OCI-M2 (cell line): ENCODE measurements around the gene HAUS1.
"Not testable (repeated sequence)": the region's sequence is repeated elsewhere in the genome, so short reads cannot be mapped to it uniquely, and the experiment has no call there.

Experiments
- DNase-seq: peaks from one replicate; lab custom pipeline; 2025; ENCODE audit not compliant: unreplicated experiment; lab: John Stamatoyannopoulos, UW

HAUS1 gene

GRCh38 chr18:46084431-46084830 is 19.8 kb upstream of the HAUS1 start:
- no peak for DNase-seq

GRCh38 chr18:46088501-46088900 is 15.7 kb upstream of the HAUS1 start:
- DNase-seq = not testable (repeated sequence)

- no peak for DNase-seq
Observed at GRCh38 chr18:46095532-46095931, 8.7 kb upstream of the HAUS1 start.

GRCh38 chr18:46096651-46097300 is 7.4 kb upstream of the HAUS1 start:
- no peak for DNase-seq

DNA sequence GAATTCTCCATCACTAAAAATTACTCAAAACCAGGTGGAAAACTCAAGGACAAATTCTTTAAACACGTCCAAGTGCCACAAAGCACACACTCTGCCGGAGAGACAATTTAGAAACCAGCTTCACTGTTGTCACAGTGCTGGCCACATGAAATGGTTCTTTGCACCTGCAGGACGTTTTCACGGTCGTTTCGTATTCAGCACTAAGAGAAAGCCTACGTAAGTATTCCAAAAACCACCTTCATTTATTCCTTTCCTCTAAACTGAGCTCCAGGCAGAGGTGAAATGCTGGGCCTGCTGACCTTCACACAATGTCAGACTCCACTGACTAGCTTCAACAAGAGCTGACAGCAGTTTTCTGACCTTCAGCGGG is 6.8 kb upstream of the HAUS1 start:
- DNase-seq = no peak

- DNase-seq = peak; percentile 53
Observed at GRCh38 chr18:46097801-46098615, 6.2 kb upstream of the HAUS1 start, which contains the start of gene ATP5F1A. TSS of gene ATP5F1A (minus strand) at chr18:46098296. CDS start at chr18:46098231, 65 bp downstream.

DNA sequence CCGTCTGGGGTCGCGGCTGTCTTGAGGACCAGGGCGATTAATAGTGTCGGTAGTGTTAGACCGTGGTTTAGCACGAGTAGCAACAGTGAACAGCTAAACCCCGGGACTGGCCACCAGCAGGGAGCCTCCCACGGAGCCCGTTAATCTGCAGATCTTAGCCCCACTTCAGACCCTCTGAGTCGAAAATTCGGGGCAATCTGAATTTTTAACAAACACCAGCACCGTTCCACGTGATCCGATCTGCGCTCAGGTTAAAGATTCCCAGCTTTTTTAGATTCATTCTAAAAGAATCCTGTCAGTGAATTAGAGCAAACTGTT is 5.6 kb upstream of the HAUS1 start:
- DNase-seq = no peak

DNA sequence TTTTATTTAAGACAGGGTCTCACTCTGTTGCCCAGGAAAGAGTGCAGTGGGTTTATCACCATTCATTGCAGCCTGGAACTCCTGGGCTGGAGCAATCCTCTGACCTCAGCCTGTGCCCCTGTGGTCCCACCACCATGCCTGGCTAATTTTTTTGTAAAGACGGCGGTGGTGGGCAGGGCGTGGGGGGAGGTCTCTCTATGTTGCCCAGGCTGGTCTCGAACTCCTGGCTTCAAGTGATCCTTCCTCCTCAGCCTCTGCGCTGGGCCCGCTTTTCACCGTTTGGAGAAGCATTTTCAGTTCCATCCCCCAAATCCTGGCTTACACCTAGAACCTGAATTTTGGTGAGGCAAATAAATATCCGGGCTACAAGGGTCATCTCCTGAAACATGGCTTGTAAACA is 4.7 kb upstream of the HAUS1 start:
- DNase-seq = no peak

- DNase-seq = no peak
Observed at GRCh38 chr18:46109386-46109785, 5.2 kb downstream of the HAUS1 start.

GRCh38 chr18:46110406-46110805 is 6.2 kb downstream of the HAUS1 start:
- DNase-seq = no peak

DNA sequence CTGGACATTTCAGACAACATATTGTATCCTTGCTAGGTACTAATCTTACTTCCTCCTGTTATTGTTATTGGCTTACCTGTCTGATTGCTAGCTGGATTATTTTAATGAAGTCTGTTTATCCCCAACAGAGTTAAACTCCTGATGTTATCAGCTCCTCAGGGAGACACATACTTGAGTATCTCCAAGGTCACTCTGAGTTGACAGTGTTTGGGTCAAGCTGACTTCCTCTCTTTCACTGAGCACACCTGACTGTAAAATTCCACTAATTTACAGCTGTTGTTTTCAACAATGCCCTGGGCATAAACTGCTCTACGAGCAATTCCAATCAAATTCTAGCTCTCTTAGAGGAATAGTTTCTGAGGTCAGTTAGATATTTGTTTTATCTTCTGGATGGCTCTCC is 9.6 kb downstream of the HAUS1 start:
- no peak for DNase-seq

DNA sequence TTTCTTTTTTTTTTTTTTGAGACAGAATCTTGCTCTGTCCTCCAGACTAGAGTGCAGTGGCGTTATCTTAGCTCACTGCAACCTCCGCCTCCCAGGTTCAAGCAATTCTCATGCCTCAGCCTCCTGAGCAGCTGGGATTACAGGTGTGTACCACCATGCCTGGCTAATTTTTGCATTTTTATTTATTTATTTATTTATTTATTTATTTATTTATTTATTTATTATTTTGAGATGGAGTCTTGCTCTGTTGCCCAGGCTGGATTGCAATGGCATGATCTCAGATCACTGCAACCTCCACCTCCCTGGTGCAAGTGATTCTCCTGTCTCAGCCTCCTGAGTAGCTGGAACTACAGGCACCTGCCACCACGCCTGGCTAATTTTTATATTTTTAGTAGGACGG is 22.4 kb downstream of the HAUS1 start:
- not testable (repeated sequence) for DNase-seq

- no peak for DNase-seq
Observed at GRCh38 chr18:46130061-46130460, 25.9 kb downstream of the HAUS1 start.

DNA sequence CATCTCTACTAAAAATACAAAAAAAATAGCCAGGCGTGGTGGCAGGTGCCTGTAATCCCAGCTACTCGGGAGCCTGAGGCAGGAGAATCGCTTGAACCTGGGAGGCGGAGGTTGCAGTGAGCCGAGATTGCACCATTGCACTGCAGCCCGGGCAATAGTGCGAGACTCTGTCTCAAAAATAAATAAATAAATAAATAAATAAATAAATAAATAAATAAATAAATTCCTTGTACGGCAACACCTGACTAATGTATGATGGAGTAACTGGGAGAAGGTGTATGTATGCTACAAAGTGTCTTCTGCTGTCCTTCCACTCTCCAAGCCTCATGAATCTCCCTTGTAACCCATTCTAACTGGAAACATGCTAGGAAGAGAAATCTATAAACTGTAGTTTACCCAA is 26.4 kb downstream of the HAUS1 start:
- not testable (repeated sequence) for DNase-seq

- DNase-seq = no peak
Observed at GRCh38 chr18:46133534-46133933, 29.3 kb downstream of the HAUS1 start.

DNA sequence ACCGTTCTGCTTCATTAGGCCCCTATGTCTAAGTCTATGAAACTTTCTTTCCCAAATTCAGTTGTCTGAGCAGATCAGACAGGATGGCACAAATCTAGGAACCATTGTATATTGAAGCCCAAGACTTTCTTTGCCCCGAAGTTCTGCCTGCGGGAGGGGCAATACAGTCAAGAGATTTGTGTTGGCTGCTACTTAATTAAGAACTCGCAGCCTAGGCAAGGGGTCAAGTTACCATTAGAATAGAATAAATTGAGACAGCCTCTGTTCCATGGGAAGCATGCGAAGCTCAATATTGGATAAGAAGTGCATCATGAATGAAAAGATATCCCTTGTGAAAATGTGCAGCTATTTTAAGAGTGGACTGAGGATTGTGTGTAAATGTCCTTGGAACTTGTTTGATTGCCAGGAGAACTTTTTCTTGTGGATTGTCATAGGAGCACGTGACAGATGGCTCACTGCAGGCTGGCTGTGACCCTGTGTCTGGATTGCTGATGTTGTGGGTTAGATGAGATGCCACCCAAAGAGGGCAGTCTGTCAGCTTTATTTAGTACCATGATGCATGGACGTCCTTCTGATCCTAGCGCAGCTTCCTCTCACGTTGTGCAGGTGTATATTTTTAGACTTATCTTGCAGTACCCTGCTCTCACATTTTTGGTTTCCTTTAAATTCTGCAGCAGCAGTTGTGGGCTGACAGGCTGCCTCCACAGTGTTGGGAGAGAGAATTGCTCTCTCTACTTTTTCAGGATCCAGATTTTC is 30.9 kb downstream of the HAUS1 start:
- no peak for DNase-seq

- DNase-seq = no peak
Observed at GRCh38 chr18:46140173-46140572, 36.0 kb downstream of the HAUS1 start.

DNA sequence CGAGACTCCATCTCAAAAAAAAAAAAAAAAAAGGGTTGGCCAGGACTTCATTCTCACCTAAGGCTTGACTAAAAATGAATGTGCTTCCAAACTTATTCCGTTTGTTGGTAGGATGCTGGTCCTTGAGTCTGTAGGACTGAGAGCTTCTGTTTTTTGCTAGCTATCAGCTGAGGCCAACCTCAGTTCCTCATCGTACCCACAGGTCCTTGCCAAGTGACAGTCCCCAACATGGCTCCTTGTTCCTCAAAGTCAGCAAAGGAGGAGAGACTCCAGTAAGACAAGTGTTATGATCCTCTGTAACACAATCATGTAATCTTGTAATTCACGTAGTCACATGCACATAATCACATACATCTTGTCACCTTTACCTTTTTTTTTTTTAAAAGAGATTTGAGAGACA is 37.0 kb downstream of the HAUS1 start:
- DNase-seq = no peak

DNA sequence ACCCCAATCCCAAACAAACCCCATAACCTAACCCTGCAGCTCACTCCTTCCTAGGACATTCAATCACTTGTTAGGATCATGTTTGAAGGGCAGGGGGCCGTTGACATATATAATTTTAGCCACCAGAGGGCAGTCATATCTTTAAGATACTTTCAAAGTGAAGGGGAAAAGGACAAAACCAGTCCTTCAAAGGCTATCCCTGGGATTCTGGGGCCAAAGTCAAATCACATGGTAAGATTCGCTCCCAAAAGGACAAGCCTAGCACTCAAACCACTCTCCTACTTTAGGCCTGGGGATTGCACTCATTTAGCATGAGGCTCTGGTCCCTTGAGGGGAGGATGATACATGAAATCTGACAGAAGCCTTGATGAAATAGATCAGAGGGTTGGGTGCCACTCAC is 44.6 kb downstream of the HAUS1 start:
- DNase-seq = no peak

GRCh38 chr18:46152436-46152807 is 48.2 kb downstream of the HAUS1 start:
- no peak for DNase-seq

- peak; percentile 31 for DNase-seq
Observed at GRCh38 chr18:46152808-46153617, 48.8 kb downstream of the HAUS1 start.
